HG03095 (cell line): ENCODE data around the gene KANSL1L.
A peak's percentile ranks its signal among the peaks of the same experiment; 100 is the strongest.
"Not testable (repeated sequence)": the region's sequence is repeated elsewhere in the genome, so short reads cannot be mapped to it uniquely, and the experiment has no call there.

Experiments
- ATAC-seq: cut with Tn5 transposase; IDR thresholded peaks from one replicate; pipeline ENCODE4 v1.9.1; 2021; ENCODE audit warnings: moderate library complexity; ENCODE audit not compliant: unreplicated experiment

Gene KANSL1L

GRCh38 chr2:210177769-210178168 lies 6.6 kb upstream of the KANSL1L start:
- ATAC-seq: no peak

GRCh38 chr2:210177115-210177514 lies 5.9 kb upstream of the KANSL1L start:
- ATAC-seq: not testable (repeated sequence)

GRCh38 chr2:210174086-210174485 lies 2.9 kb upstream of the KANSL1L start:
- no peak for ATAC-seq

- no peak for ATAC-seq
Observed at GRCh38 chr2:210172219-210172575, 988 bp upstream of the KANSL1L start.

- peak; percentile 65 for ATAC-seq
Observed at GRCh38 chr2:210170446-210171303, 534 bp downstream of the KANSL1L start.

- ATAC-seq: no peak
Observed at GRCh38 chr2:210170196-210170445, 1.1 kb downstream of the KANSL1L start.

GRCh38 chr2:210169516-210170195 lies 1.6 kb downstream of the KANSL1L start:
- peak; percentile 30 for ATAC-seq

GRCh38 chr2:210167227-210167626 lies 4.0 kb downstream of the KANSL1L start:
- ATAC-seq: no peak

GRCh38 chr2:210162466-210163124 lies 8.6 kb downstream of the KANSL1L start:
- no peak for ATAC-seq

- ATAC-seq: no peak
Observed at GRCh38 chr2:210159059-210159458, 12.2 kb downstream of the KANSL1L start.

- ATAC-seq: no peak
Observed at GRCh38 chr2:210158236-210158635, 13.0 kb downstream of the KANSL1L start.

- ATAC-seq: no peak
Observed at GRCh38 chr2:210157526-210157925, 13.7 kb downstream of the KANSL1L start.

- no peak for ATAC-seq
Observed at GRCh38 chr2:210147614-210148013, 23.6 kb downstream of the KANSL1L start.

GRCh38 chr2:210132239-210132638 lies 39.0 kb downstream of the KANSL1L start:
- no peak for ATAC-seq

- no peak for ATAC-seq
Observed at GRCh38 chr2:210128961-210129360, 42.2 kb downstream of the KANSL1L start.

- ATAC-seq: no peak
Observed at GRCh38 chr2:210113614-210114235, 57.5 kb downstream of the KANSL1L start.

GRCh38 chr2:210112871-210113270 lies 58.3 kb downstream of the KANSL1L start:
- no peak for ATAC-seq

GRCh38 chr2:210099940-210100339 lies 71.3 kb downstream of the KANSL1L start:
- ATAC-seq: no peak

- no peak for ATAC-seq
Observed at GRCh38 chr2:210094787-210095186, 76.4 kb downstream of the KANSL1L start.

GRCh38 chr2:210092791-210093190 lies 78.4 kb downstream of the KANSL1L start:
- no peak for ATAC-seq

- no peak for ATAC-seq
Observed at GRCh38 chr2:210086930-210087329, 84.3 kb downstream of the KANSL1L start.

GRCh38 chr2:210086292-210086691 lies 84.9 kb downstream of the KANSL1L start:
- no peak for ATAC-seq
